Activated CD4-positive, alpha-beta T cell treated with anti-CD3 and anti-CD28 coated beads, Interleukin-2, amount 50 U/mL, for 1 hour (primary cell): ENCODE results near the gene MRPS6.
A peak's percentile ranks its signal among the peaks of the same experiment; 100 is the strongest.

Source experiments
- DNase-seq: peaks from one replicate; pipeline ENCODE4 v3.0.0-alpha.2; 2020

Gene MRPS6

GRCh38 chr21:34105947-34106541, 32.7 kb downstream of the MRPS6 start:
- DNase-seq: no peak

GRCh38 chr21:34107606-34108005, 34.2 kb downstream of the MRPS6 start:
- no peak for DNase-seq

- no peak for DNase-seq
Observed at GRCh38 chr21:34109075-34109474, 35.7 kb downstream of the MRPS6 start.

- DNase-seq: no peak
Observed at GRCh38 chr21:34110594-34111202, 37.3 kb downstream of the MRPS6 start.

- DNase-seq: no peak
Observed at GRCh38 chr21:34112316-34113033, 39.1 kb downstream of the MRPS6 start.

GRCh38 chr21:34113842-34114241, 40.5 kb downstream of the MRPS6 start:
- DNase-seq: no peak

GRCh38 chr21:34115160-34115559, 41.8 kb downstream of the MRPS6 start:
- DNase-seq: no peak

GRCh38 chr21:34116569-34116968, 43.2 kb downstream of the MRPS6 start:
- no peak for DNase-seq

GRCh38 chr21:34120867-34121266, 47.5 kb downstream of the MRPS6 start:
- no peak for DNase-seq

- no peak for DNase-seq
Observed at GRCh38 chr21:34122047-34122446, 48.7 kb downstream of the MRPS6 start.

GRCh38 chr21:34123609-34124008, 50.2 kb downstream of the MRPS6 start:
- no peak for DNase-seq

GRCh38 chr21:34126269-34126668, 52.9 kb downstream of the MRPS6 start:
- DNase-seq: peak; percentile 24

- DNase-seq: no peak
Observed at GRCh38 chr21:34126691-34127090, 53.3 kb downstream of the MRPS6 start.

GRCh38 chr21:34128124-34128523, 54.7 kb downstream of the MRPS6 start:
- DNase-seq: no peak

- DNase-seq: no peak
Observed at GRCh38 chr21:34128674-34129038, 55.3 kb downstream of the MRPS6 start.

GRCh38 chr21:34129039-34129891, 55.9 kb downstream of the MRPS6 start:
- DNase-seq: peak; percentile 53

GRCh38 chr21:34129901-34130715, 56.7 kb downstream of the MRPS6 start:
- DNase-seq: no peak

GRCh38 chr21:34130716-34130985, 57.3 kb downstream of the MRPS6 start:
- no peak for DNase-seq

- no peak for DNase-seq
Observed at GRCh38 chr21:34131586-34131985, 58.2 kb downstream of the MRPS6 start.

GRCh38 chr21:34132202-34132601, 58.8 kb downstream of the MRPS6 start:
- no peak for DNase-seq

GRCh38 chr21:34132926-34133325, 59.5 kb downstream of the MRPS6 start:
- DNase-seq: no peak

- DNase-seq: no peak
Observed at GRCh38 chr21:34133392-34133791, 60.0 kb downstream of the MRPS6 start.

GRCh38 chr21:34133802-34134201, 60.4 kb downstream of the MRPS6 start:
- no peak for DNase-seq
